Neuronal stem cell (in vitro differentiated cells): ENCODE data around the gene YIPF3.

Source experiments
- DNase-seq: peaks from one replicate; pipeline ENCODE4 v3.0.0-alpha.2; 2013; ENCODE audit warnings: low spot score
- H2AFZ ChIP-seq: one replicate; pipeline ENCODE4 v1.6.1; 2013; ENCODE audit warnings: mild to moderate bottlenecking, low read length, inconsistent platforms
- H2AK5ac ChIP-seq: 2 replicates; pipeline ENCODE4 v1.6.1; 2013; ENCODE audit warnings: low read depth, mild to moderate bottlenecking, inconsistent platforms, low read length, moderate library complexity, mixed read lengths
- H2BK120ac ChIP-seq: 2 replicates; pipeline ENCODE4 v1.6.1; 2013; ENCODE audit warnings: low read depth, mild to moderate bottlenecking, inconsistent platforms, low read length, moderate library complexity, mixed read lengths
- H2BK12ac ChIP-seq: one replicate; pipeline ENCODE4 v1.6.1; 2013; ENCODE audit warnings: low read length, inconsistent platforms
- H2BK15ac ChIP-seq: 2 replicates; pipeline ENCODE4 v1.6.1; 2013; ENCODE audit warnings: mild to moderate bottlenecking, low read length, inconsistent platforms, mixed read lengths
- H2BK5ac ChIP-seq: one replicate; pipeline ENCODE4 v1.6.1; 2013; ENCODE audit warnings: inconsistent platforms, mild to moderate bottlenecking, low read length, moderate library complexity
- H3K14ac ChIP-seq: one replicate; pipeline ENCODE4 v1.6.1; 2013; ENCODE audit warnings: low read length, inconsistent platforms
- H3K18ac ChIP-seq: 2 replicates; pipeline ENCODE4 v1.6.1; 2013; ENCODE audit warnings: low read length, inconsistent platforms
- H3K23ac ChIP-seq: 2 replicates; pipeline ENCODE4 v1.6.1; 2013; ENCODE audit warnings: low read depth, mild to moderate bottlenecking, mixed read lengths, low read length, inconsistent platforms; ENCODE audit not compliant: poor library complexity
- H3K27ac ChIP-seq: replicated peaks from 3 replicates; pipeline ENCODE4 v1.5.1; 2013; ENCODE audit warnings: low read length, inconsistent platforms
- H3K27me3 ChIP-seq, 3 experiments: 2 replicates each; pipeline ENCODE4 v1.6.1; 2013; ENCODE audit warnings: low read length in 3 of 3, mild to moderate bottlenecking in 2 of 3, inconsistent platforms in 1 of 3, low read depth in 1 of 3, mixed read lengths in 1 of 3, moderate library complexity in 1 of 3; ENCODE audit not compliant: control insufficient read depth in 3 of 3, insufficient read depth in 3 of 3
- H3K36me3 ChIP-seq, 2 donors: replicated peaks in 1 of 2; 2 replicates each; pipeline ENCODE4 v1.6.1; 2013; ENCODE audit warnings: low read length in 2 of 2; ENCODE audit not compliant: control insufficient read depth in 2 of 2, insufficient read depth in 2 of 2
- H3K4ac ChIP-seq: 2 replicates; pipeline ENCODE4 v1.6.1; 2013; ENCODE audit warnings: inconsistent platforms, mild to moderate bottlenecking, low read length, moderate library complexity
- H3K4me1 ChIP-seq, 2 donors: 1 replicate in 1 of 2; 2 replicates in 1 of 2; pipeline ENCODE4 v1.6.1; 2013; ENCODE audit warnings: low read length in 2 of 2, low read depth in 1 of 2; ENCODE audit not compliant: control insufficient read depth in 2 of 2, insufficient read depth in 1 of 2
- H3K4me2 ChIP-seq: one replicate; pipeline ENCODE4 v1.6.1; 2013; ENCODE audit warnings: mild to moderate bottlenecking, low read length, inconsistent platforms; ENCODE audit not compliant: insufficient read depth, poor library complexity, severe bottlenecking
- H3K4me3 ChIP-seq, 2 donors: 2 replicates each; pipeline ENCODE4 v1.5.1; 2013; ENCODE audit warnings: low read length in 2 of 2, mild to moderate bottlenecking in 2 of 2, inconsistent platforms in 1 of 2, moderate library complexity in 1 of 2
- H3K79me1 ChIP-seq: one replicate; pipeline ENCODE4 v1.6.1; 2013; ENCODE audit warnings: low read depth, mild to moderate bottlenecking, inconsistent platforms, low read length, moderate library complexity
- H3K9ac ChIP-seq: one replicate; pipeline ENCODE4 v1.6.1; 2013; ENCODE audit warnings: mild to moderate bottlenecking, low read depth, low read length, inconsistent platforms; ENCODE audit not compliant: poor library complexity
- H3K9me3 ChIP-seq, 2 donors: replicated peaks in 1 of 2; 2 replicates each; pipeline versions ENCODE3 to v1.6.1; 2013; ENCODE audit warnings: low read length in 2 of 2, mild to moderate bottlenecking in 2 of 2, inconsistent platforms in 1 of 2, low read depth in 1 of 2, mixed read lengths in 1 of 2, moderate library complexity in 1 of 2; ENCODE audit not compliant: control insufficient read depth in 2 of 2, insufficient read depth in 1 of 2
- H4K8ac ChIP-seq: one replicate; pipeline ENCODE4 v1.6.1; 2013; ENCODE audit warnings: low read depth, mild to moderate bottlenecking, inconsistent platforms, low read length, moderate library complexity
- H4K91ac ChIP-seq: one replicate; pipeline ENCODE4 v1.6.1; 2013; ENCODE audit warnings: low read length, low read depth, mild to moderate bottlenecking, inconsistent platforms; ENCODE audit not compliant: poor library complexity
- WGBS, 2 donors: extraction: QIAGEN DNeasy Blood & Tissue Kit; methylation state at CpG; one replicate each; pipeline ENCODE4 v1.1.7; 2013; ENCODE audit warnings: missing lambda C conversion rate in 2 of 2, mixed read lengths in 1 of 2; ENCODE audit not compliant: insufficient read length in 2 of 2, insufficient replicate concordance in 1 of 2; ENCODE audit errors: extremely low coverage in 2 of 2; 5-methylcytosine and 5-hydroxymethylcytosine counted together

YIPF3 gene

DNA sequence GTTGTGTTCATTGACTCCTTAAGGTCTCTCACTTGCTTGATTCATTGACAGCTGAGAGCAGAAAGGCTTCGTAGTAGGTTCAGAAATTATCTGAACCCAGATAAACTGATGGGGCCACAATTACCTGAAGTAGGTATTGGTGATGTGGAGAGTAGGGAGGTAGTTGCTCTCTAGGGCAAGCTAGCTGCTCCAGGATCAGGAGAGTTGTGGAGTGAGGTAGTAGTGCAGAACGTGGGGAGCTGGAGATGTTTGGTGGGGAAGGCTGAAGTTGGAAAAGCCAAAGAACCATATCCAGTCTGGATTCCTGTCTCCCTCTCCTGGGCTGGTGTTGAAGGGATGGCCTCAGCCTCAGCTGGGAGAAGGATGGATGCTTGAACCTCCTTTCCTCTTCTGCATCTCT lies 23.5 kb downstream of the YIPF3 start:
- no peak overlapping the region for H2BK12ac ChIP-seq
- no CpG with 5 or more reads among the region's 2 CpGs for WGBS, 2 donors
- no peak overlapping the region for H4K91ac ChIP-seq
- H2BK15ac ChIP-seq = no peak overlapping the region
- no peak overlapping the region for H3K9ac ChIP-seq
- H2BK120ac ChIP-seq = no peak overlapping the region
- no peak overlapping the region for H3K27ac ChIP-seq
- no peak overlapping the region for H3K4me3 ChIP-seq
- peaks cover 2 to 30% of the 10 kb centered on the region in 2 donors for H3K36me3 ChIP-seq
- no peak overlapping the region for H2AFZ ChIP-seq
- no peaks in the 10 kb centered on the region for H3K9me3 ChIP-seq
- no peak overlapping the region for H3K14ac ChIP-seq
- no peak overlapping the region for H3K18ac ChIP-seq
- peaks cover 7 to 21% of the 10 kb centered on the region in 2 donors for H3K4me1 ChIP-seq
- H2BK5ac ChIP-seq = no peak overlapping the region
- no peak overlapping the region for H3K4ac ChIP-seq
- peaks cover 10% of the 10 kb centered on the region for H3K79me1 ChIP-seq
- H2AK5ac ChIP-seq = no peak overlapping the region
- H3K4me2 ChIP-seq = no peak overlapping the region
- no peak overlapping the region for H3K23ac ChIP-seq
- DNase-seq = no peak
- no peaks in the 10 kb centered on the region for H3K27me3 ChIP-seq
- no peak overlapping the region for H4K8ac ChIP-seq

DNA sequence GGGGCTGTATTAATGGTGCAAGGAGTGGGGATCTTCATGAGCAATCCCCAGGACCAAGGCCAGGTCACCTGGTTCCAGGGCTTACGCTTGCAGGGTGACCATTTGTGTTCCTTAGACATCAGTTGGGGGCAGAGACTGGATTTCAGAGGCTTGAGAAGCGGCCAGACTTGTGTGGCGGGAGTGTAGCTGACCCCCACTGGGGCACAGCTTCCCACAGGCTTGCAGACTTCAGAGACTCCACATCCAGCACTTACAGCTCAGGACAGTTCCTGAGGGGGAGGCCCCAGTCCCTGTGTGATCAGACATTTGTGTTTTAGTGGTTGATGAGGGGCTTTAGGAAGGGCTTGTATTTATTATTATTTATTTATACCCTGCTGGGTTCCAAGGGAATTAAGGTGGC lies 24.1 kb downstream of the YIPF3 start:
- H3K4ac ChIP-seq = no peak overlapping the region
- no CpG with 5 or more reads among the region's 3 CpGs for WGBS, 2 donors
- no peak overlapping the region for H2BK12ac ChIP-seq
- no peak overlapping the region for H2AFZ ChIP-seq
- H4K91ac ChIP-seq = no peak overlapping the region
- no peak overlapping the region for H3K27ac ChIP-seq
- H3K4me3 ChIP-seq = no peak overlapping the region
- H3K18ac ChIP-seq = no peak overlapping the region
- H3K9me3 ChIP-seq = no peaks in the 10 kb centered on the region
- no peak overlapping the region for H3K9ac ChIP-seq
- peak overlapping the region; percentile 29 for H3K23ac ChIP-seq
- H3K36me3 ChIP-seq = peaks cover 2 to 25% of the 10 kb centered on the region in 2 donors
- H3K27me3 ChIP-seq = no peaks in the 10 kb centered on the region
- no peak overlapping the region for H3K4me2 ChIP-seq
- H2BK5ac ChIP-seq = no peak overlapping the region
- H4K8ac ChIP-seq = no peak overlapping the region
- H2AK5ac ChIP-seq = no peak overlapping the region
- H2BK120ac ChIP-seq = no peak overlapping the region
- no peak overlapping the region for H3K14ac ChIP-seq
- H3K79me1 ChIP-seq = peaks cover 10% of the 10 kb centered on the region
- DNase-seq = no peak
- peaks cover 7 to 21% of the 10 kb centered on the region in 2 donors for H3K4me1 ChIP-seq
- no peak overlapping the region for H2BK15ac ChIP-seq

DNA sequence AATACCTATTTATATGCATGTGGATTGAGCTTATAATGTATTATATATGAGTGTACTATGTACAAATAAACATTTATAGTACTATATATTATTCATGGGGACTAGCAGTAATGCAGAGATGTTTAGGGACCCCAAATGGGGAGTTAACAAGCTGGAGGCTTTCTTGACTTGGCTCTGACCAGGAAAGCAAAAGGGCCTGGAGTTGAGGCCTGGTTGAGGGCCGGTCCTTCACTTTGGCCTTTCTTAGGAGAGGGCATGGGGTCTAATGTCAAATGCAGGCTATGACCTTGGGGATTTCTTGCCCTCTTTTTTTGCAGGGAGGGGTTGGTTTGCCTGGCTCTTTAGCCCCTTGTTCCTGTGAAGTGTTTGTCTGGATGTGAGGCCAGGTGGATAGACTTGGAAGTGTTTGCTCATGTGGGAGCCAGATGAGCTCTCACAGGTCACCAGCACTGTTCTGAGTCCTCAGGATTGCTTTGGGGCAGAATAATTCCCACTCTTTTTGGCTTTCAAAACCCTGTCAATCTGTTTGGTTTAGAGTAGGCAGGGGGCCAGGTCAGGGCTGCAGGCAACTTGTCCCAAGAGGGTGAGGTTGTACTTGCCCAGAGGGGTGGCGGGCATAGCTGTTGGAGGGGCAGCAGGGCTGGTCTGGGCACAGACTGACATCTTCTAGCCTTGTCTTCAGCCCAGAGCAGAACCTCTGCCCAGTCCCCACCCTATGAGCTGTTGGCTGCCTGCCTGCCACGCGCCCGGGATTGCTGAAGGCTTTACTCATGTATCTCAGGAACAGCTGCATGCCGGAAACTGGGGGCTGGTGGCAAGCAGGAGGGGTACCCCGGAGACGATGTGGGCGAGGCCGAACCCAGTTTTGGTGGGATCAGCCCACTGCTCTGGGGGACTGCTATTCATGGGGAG lies 24.7 kb downstream of the YIPF3 start:
- H3K4me1 ChIP-seq = peaks cover 7 to 21% of the 10 kb centered on the region in 2 donors
- H2BK120ac ChIP-seq = no peak overlapping the region
- H3K36me3 ChIP-seq = peaks cover 0 to 22% of the 10 kb centered on the region in 2 donors
- no peak overlapping the region for H2AK5ac ChIP-seq
- H2BK15ac ChIP-seq = no peak overlapping the region
- WGBS, 2 donors = no CpG with 5 or more reads among the region's 10 CpGs
- H3K9me3 ChIP-seq = no peaks in the 10 kb centered on the region
- H3K79me1 ChIP-seq = peaks cover 9% of the 10 kb centered on the region
- no peak for DNase-seq
- H3K4ac ChIP-seq = no peak overlapping the region
- H3K23ac ChIP-seq = peak overlapping the region; percentile 29
- H3K27ac ChIP-seq = no peak overlapping the region
- no peak overlapping the region for H2AFZ ChIP-seq
- no peak overlapping the region for H3K4me2 ChIP-seq
- H2BK12ac ChIP-seq = peak overlapping the region; percentile 36
- no peak overlapping the region for H3K4me3 ChIP-seq
- no peaks in the 10 kb centered on the region for H3K27me3 ChIP-seq
- no peak overlapping the region for H2BK5ac ChIP-seq
- H3K18ac ChIP-seq = no peak overlapping the region
- H3K14ac ChIP-seq = no peak overlapping the region
- no peak overlapping the region for H4K91ac ChIP-seq
- no peak overlapping the region for H4K8ac ChIP-seq
- no peak overlapping the region for H3K9ac ChIP-seq

DNA sequence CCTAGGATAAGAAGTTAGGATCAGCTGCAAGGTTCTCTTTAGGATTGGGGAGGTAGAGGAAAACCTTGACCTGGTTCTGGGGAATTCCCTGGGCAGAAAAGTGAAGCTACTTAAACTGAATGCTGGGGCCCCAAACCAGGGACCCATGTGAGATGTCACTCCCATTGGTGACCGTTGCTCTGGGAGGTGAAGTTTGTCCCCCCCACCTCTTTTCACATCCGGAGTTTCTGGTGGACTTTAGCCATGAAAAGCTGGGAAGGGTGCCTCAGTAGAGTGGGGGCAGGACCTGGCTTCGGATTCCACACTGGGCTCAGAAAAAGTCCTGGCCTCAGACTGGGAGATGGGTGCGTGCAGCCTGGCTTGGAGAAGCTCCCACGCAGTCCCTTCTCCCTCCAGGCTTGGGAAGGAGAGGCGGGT lies 26.2 kb downstream of the YIPF3 start:
- H3K18ac ChIP-seq = no peak overlapping the region
- H3K79me1 ChIP-seq = peaks cover 5% of the 10 kb centered on the region
- H3K4me2 ChIP-seq = no peak overlapping the region
- H3K4me3 ChIP-seq = no peak overlapping the region
- no peak overlapping the region for H2BK5ac ChIP-seq
- no peak for DNase-seq
- no peak overlapping the region for H2BK120ac ChIP-seq
- H3K4me1 ChIP-seq = peaks cover 1 to 13% of the 10 kb centered on the region in 2 donors
- H2BK15ac ChIP-seq = no peak overlapping the region
- no peaks in the 10 kb centered on the region for H3K27me3 ChIP-seq
- no peak overlapping the region for H3K23ac ChIP-seq
- H3K4ac ChIP-seq = no peak overlapping the region
- no peaks in the 10 kb centered on the region for H3K9me3 ChIP-seq
- H3K14ac ChIP-seq = no peak overlapping the region
- H3K9ac ChIP-seq = no peak overlapping the region
- H3K27ac ChIP-seq = no peak overlapping the region
- no peak overlapping the region for H4K8ac ChIP-seq
- no peak overlapping the region for H2BK12ac ChIP-seq
- H4K91ac ChIP-seq = no peak overlapping the region
- H2AK5ac ChIP-seq = no peak overlapping the region
- no peak overlapping the region for H2AFZ ChIP-seq
- no CpG with 5 or more reads among the region's 6 CpGs for WGBS, 2 donors
- H3K36me3 ChIP-seq = peaks cover 0 to 27% of the 10 kb centered on the region in 2 donors
